HG03175 (cell line): ENCODE measurements around the gene DCAF5.

ENCODE experiments used
- ATAC-seq: cut with Tn5 transposase; IDR thresholded peaks from one replicate; pipeline ENCODE4 v1.9.1; 2021; ENCODE audit warnings: mild to moderate bottlenecking, moderate library complexity; ENCODE audit not compliant: unreplicated experiment

DCAF5 gene

DNA sequence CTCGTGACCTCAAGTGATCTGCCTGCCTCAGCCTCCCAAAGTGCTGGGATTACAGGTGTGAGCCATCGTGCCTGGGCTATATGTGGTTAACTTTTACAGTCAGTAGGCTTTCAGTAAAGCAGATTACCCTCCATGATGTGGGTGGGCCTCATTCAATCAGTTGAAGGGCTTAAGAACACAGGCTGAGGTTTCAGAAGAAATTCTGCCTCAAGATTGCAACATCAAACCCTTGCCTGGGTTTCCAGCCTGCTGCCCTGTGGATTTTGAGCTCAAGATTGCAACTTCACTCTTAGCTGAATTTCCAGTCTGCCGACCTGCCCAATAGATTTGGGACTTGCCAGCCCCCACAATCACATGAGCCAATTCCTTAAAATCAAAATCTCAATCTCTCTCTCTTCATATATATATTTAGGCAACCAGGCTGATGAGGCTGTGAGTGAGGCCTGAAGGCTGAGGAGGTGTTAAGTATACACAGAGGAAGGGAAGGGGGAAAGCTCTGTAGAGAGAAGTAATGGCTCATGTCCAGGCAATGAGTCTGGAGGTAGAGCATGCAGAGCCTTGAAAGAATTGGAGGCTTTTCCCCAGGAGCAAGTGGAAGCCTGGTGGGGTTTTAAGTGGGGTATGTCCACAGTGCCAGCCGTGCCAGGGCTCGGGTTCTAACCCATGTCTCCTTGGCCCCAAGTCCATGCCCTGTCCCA lies 140.5 kb downstream of the DCAF5 start:
- no peak for ATAC-seq

DNA sequence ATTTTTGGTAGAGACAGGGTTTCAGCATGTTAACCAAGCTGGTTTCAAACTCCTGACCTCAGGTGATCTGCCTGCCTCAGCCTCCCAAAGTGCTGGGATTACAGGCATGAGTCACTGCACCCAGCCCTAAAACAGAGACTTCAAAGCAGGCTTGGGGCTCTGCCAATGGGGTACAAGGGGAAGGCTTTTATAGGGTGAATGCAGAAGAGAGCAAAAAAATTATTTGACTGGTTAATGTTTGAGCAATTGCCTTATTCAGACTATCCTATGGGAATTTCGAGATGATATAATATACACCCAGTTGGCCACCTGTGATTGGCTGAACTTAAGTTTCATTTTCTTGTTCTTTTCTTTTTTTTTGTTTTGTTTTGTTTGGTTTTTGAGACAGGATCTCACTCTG lies 142.3 kb downstream of the DCAF5 start:
- no peak for ATAC-seq

DNA sequence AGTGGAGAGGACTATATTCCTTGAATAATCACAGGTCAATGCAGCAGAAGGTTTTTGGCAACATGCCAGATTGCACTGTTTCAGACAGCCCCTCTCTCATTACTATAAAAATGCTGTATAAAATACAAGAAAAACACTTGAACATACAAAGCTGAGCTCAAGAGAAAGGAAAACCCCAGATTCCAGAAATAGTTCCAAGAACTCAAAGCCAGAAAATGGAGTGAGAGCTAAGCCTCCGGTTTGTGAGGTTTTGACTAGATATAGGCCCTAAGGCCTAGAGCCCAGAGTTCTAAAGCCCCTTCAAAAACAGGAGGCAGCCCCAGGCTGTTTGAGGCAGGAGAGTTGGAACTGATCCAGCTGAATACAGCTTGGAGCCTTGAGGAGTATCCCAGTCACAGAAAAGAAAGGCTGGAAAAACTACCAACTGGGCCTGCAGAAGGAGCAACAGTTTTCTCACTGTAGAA lies 144.5 kb downstream of the DCAF5 start:
- no peak for ATAC-seq

DNA sequence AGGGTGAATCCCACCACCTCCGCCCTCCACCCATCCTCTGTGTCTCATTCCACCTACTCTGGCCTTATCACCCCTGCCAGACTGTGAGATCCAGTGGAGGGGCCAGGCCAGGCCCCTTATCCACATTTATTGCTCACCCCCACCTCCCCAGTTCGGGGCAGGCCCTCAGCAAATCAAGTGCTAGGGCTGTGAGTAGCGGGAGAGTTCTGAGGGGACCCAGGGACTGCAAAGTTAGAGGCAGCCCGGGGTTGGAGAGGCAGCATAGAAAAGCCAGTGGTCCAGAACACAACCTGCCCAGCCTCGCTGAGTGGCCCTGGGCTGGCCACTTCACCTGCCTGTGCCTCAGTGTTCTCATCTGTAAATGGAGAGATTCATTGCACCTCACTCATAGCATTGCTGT lies 146.6 kb downstream of the DCAF5 start:
- no peak for ATAC-seq

DNA sequence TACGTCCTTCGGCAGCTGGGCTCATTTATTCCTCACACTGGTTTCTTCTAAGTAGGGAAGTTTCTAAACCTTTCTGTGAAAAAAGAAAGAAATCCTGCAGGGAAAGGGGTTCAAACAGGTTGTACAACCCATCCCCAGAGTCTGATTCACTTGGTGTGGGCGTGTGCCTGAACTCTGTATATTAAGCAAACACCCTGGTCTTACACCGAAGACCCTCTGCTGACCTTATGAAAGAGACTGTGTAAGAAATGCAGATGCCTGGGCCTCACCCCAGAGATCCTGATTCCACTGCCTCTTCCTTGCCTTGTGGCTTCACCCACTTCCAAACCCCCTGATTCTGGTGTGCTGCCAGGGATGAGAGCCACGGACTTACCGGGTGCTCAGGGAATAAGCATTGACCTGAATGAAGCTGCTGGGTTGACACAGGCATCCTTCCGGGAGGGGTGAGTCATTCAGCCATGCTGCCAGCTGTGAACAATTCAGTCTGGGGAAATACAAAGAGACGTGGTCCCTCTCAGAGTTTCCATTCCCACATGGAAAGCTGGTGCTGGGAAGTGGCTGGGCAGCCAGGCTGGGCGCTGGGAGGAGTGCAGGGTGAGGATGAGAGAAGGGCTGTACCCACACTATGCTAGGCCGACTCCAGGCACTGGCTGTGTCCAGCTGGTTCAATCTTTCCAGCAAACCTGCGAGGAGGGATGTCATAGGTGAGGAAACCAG lies 147.3 kb downstream of the DCAF5 start:
- ATAC-seq = no peak

DNA sequence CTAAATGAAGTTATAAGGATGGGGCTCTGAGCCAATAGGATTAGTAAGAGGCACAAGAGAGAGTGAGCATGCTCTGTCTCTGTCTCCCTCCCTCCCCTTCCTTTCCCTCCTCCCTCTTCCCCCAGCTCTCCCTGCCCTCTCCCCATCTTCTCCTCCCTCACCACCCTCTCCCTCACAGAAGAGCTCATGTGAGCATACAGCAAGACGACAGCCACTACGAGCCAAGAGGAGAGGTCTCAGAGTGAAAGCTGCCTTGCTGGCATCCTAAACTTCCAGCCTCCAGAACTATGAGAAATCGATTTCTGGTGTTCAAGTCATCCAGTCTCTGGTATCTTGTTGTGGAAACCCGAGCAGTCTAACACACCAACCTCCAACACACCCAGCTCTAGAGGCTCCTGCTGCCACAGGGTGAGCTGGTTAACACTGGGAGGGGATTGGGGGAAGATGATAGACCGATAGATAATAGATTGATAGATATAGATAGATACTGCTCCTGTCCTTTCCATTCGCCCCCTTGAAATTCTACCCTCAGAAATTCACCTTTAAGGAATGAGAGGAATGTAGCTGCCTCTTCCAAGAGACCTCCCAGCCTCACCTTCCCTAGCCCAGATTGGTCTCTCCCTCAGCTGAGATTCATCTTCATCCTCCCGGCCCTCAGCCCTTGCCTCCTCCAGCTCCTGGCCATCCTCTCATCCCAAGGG lies 148.0 kb downstream of the DCAF5 start:
- ATAC-seq = no peak

DNA sequence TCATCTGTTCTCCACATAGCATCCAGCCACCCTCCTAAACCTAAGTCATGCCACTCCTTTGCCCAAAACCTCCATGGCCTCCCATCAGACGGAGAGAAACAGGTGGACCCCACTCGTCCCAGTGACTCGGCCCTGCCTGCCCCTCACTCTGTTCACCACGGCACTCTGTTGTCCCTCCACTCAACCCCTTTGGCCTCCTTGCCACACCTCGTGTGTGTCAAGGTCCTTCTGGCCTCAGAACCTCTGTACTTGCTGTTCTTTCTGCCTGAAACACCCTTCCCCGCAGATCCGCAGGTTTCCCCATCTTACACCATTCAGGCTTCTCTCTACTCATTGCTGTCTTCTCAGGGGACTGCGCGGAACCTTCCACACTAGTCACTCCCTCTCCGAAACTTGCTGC lies 149.3 kb downstream of the DCAF5 start:
- ATAC-seq = no peak

DNA sequence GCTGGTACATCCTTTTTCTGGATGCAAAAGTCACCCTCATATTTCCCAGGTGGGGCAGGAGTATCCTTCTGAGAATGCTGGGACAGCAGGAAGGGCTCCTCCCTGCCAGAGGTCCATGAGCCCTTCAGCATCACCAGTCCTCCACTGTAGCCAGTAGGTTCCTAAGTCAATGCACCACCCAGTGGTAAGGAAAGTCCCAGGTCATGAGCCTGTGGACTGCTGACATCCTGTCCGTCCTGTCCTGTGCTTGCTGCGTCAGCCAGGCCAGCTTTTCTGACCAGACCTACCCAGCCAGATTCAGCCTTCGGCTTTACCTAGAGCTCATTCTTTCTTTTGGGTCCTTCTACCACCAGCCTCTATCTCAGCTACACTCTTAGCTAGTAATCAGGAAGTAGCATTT lies 150.8 kb downstream of the DCAF5 start:
- ATAC-seq = no peak

DNA sequence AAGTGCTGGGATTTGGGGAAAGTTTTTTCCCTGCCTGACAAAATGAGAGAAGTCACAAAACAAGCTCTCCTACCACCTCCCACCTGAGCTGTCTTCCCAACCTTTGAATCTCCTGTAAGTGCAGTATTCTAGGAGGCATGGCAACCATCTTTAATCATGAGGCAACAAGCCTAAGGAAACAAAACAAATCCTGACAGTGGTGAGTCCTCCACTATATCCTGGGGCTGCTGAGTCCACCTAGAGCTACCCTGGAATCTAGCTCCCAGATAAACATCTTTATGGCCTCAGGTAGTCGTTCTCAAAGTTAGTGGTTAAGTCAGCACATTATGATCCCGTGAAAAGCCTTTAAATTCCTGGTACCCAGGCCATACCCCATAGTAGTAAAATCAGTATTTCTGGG lies 151.5 kb downstream of the DCAF5 start:
- no peak for ATAC-seq
